ENCODE data around the gene VSTM4. TPM values are rescaled to one million over a fixed set of nuclear protein-coding genes. Genes with fewer than 3 reads are reported as not detected.

VSTM4 gene
- polyA plus RNA-seq, 1 donor (not counting 4 experiments of a cell fraction or from before 2014, with no cell fraction given), result not detected

- no peaks in the 10 kb centered on the region for H3K79me2 ChIP-seq (ENCODE audit: control insufficient read depth, insufficient read depth, low read length)
- dilution Hi-C loops (cut with MboI; ENCODE audit: extremely low pct_ligation_motif_present, low sequenced_read_pairs), result no loop called here
- no peak overlapping the region for H3K27ac ChIP-seq (ENCODE audit: control insufficient read depth, insufficient read depth, low read length)
- FAIRE-seq (no peak), DNase-seq (ENCODE audit: low read depth, low spot score) (no peak)
- peaks cover 33% of the 10 kb centered on the region for H3K27me3 ChIP-seq (ENCODE audit: control insufficient read depth, extremely low read depth, insufficient read depth, low read length)
- no peaks in the 10 kb centered on the region for H3K36me3 ChIP-seq (ENCODE audit: control insufficient read depth in 2 of 2, extremely low read depth in 1 of 2, insufficient read depth in 2 of 2, low read length in 2 of 2)
- H3K9ac ChIP-seq (ENCODE audit: control insufficient read depth, extremely low read depth, insufficient read depth, low read length), result no peak overlapping the region
- no peak overlapping the region for H3K4me2 ChIP-seq (ENCODE audit: control insufficient read depth, extremely low read depth, insufficient read depth, low read depth, low read length)
- no peak overlapping the region for H3K4me3 ChIP-seq (ENCODE audit: control insufficient read depth in 2 of 3, extremely low read depth in 1 of 3, insufficient read depth in 2 of 3, low read depth in 1 of 3, low read length in 3 of 3)
- no peaks in the 10 kb centered on the region for H3K4me1 ChIP-seq (ENCODE audit: control insufficient read depth, extremely low read depth, insufficient read depth, low read length)
- H3K9me1 ChIP-seq (ENCODE audit: control insufficient read depth, extremely low read depth, insufficient read depth, low read length), result no peaks in the 10 kb centered on the region
- no peak for TF ChIP-seq EZH2 (IDR thresholded peaks at IDR 0.05; ENCODE audit: low read length)
- no peak for TF ChIP-seq CTCF (optimal IDR thresholded peaks at IDR 0.05 in 1 of 3, IDR thresholded peaks at IDR 0.05 in 1 of 3, conservative IDR thresholded peaks at IDR 0.05 in 1 of 3; ENCODE audit: extremely low read depth in 1 of 3, insufficient read depth in 2 of 3, low read length in 3 of 3)
- H2AFZ ChIP-seq (ENCODE audit: control insufficient read depth, low read length), result no peak overlapping the region
- no peaks in the 10 kb centered on the region for H4K20me1 ChIP-seq (ENCODE audit: control insufficient read depth, extremely low read depth, insufficient read depth, low read length)
- H3K9me3 ChIP-seq (ENCODE audit: control insufficient read depth, low read depth, low read length), result no peaks in the 10 kb centered on the region
These were observed 4.0 kb downstream of the VSTM4 start for GRCh38 chr10:49111320-49111698.

DNA sequence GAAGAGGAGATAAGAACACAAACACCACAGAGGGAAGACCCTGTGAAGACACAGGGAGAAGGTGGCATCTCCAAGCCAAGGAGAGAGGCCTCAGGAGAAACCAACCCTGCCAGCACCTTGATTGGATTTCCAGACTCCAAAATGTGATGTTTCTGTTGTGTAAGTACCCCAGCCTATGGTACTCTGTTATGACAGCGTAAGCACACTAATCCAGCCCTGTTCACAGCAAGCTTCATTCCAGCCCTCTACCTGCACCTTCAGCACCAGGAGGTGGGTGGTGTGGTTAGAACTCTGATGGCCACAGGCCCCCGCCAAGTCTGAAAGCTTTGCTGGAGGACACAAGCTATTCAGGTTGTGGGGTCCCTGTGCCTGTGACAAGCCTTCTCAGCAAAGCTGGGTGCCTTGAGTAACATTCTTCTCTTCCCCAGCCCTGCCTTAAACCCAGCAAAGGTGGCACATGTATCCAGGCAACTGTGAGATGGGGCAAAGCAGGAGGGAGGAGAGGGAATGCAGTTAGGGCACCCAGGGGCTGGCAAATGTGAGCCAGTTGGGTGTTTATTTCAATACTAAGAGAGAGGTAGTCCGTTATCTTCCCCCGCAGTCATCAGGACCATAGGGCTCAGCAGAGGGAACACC is 4.5 kb downstream of the VSTM4 start:
- no peak overlapping the region for H3K4me3 ChIP-seq (ENCODE audit: control insufficient read depth in 2 of 3, extremely low read depth in 1 of 3, insufficient read depth in 2 of 3, low read depth in 1 of 3, low read length in 3 of 3)
- H2AFZ ChIP-seq (ENCODE audit: control insufficient read depth, low read length), result no peak overlapping the region
- H3K4me2 ChIP-seq (ENCODE audit: control insufficient read depth, extremely low read depth, insufficient read depth, low read depth, low read length), result no peak overlapping the region
- no peaks in the 10 kb centered on the region for H3K9me3 ChIP-seq (ENCODE audit: control insufficient read depth, low read depth, low read length)
- DNase-seq (ENCODE audit: low read depth, low spot score) (no peak), FAIRE-seq (no peak)
- no peak overlapping the region for H3K27ac ChIP-seq (ENCODE audit: control insufficient read depth, insufficient read depth, low read length)
- dilution Hi-C loops (cut with MboI; ENCODE audit: extremely low pct_ligation_motif_present, low sequenced_read_pairs), result no loop called here
- H3K36me3 ChIP-seq (ENCODE audit: control insufficient read depth in 2 of 2, extremely low read depth in 1 of 2, insufficient read depth in 2 of 2, low read length in 2 of 2), result no peaks in the 10 kb centered on the region
- H3K79me2 ChIP-seq (ENCODE audit: control insufficient read depth, insufficient read depth, low read length), result no peaks in the 10 kb centered on the region
- no peaks in the 10 kb centered on the region for H3K4me1 ChIP-seq (ENCODE audit: control insufficient read depth, extremely low read depth, insufficient read depth, low read length)
- H3K9ac ChIP-seq (ENCODE audit: control insufficient read depth, extremely low read depth, insufficient read depth, low read length), result no peak overlapping the region
- H4K20me1 ChIP-seq (ENCODE audit: control insufficient read depth, extremely low read depth, insufficient read depth, low read length), result no peaks in the 10 kb centered on the region
- H3K9me1 ChIP-seq (ENCODE audit: control insufficient read depth, extremely low read depth, insufficient read depth, low read length), result no peaks in the 10 kb centered on the region
- TF ChIP-seq CTCF (optimal IDR thresholded peaks at IDR 0.05 in 1 of 3, IDR thresholded peaks at IDR 0.05 in 1 of 3, conservative IDR thresholded peaks at IDR 0.05 in 1 of 3; ENCODE audit: extremely low read depth in 1 of 3, insufficient read depth in 2 of 3, low read length in 3 of 3), result no peak
- TF ChIP-seq EZH2 (IDR thresholded peaks at IDR 0.05; ENCODE audit: low read length), result no peak
- peaks cover 28% of the 10 kb centered on the region for H3K27me3 ChIP-seq (ENCODE audit: control insufficient read depth, extremely low read depth, insufficient read depth, low read length)
